HepG2 (cell line): ENCODE measurements around the gene CSK. TPM values are rescaled to one million over a fixed set of nuclear protein-coding genes. Genes with fewer than 3 reads are reported as not detected.

Source experiments
- GATAD1 ChIP-seq: IDR thresholded peaks from 2 replicates; pipeline ENCODE4 v1.6.1; 2016; ENCODE audit warnings: missing genetic modification reagents, missing compliant biosample characterization
- GATAD2A ChIP-seq: IDR thresholded peaks from 2 replicates; pipeline ENCODE4 v1.6.1; 2016
- GFI1 ChIP-seq: sonication (generic); formaldehyde crosslinking; IDR thresholded peaks from 2 replicates; pipeline ENCODE4 v1.5.0; 2020; ENCODE audit warnings: missing genetic modification reagents, mild to moderate bottlenecking, borderline replicate concordance
- KLF15 ChIP-seq: sonication (generic); formaldehyde crosslinking; IDR thresholded peaks from 2 replicates; pipeline ENCODE4 v1.8.1; 2023; ENCODE audit warnings: borderline replicate concordance, mild to moderate bottlenecking, inconsistent platforms, missing genetic modification reagents, mixed read lengths
- MAFG ChIP-seq: sonication (generic); formaldehyde crosslinking; IDR thresholded peaks from 2 replicates; pipeline ENCODE4 v1.5.1; 2020; ENCODE audit warnings: mild to moderate bottlenecking, missing genetic modification reagents
- SYNCRIP ChIP-seq: fragments of 200-400 bp; formaldehyde crosslinking; IDR thresholded peaks from 2 replicates; pipeline ENCODE4 v1.6.1; 2018; ENCODE audit warnings: mild to moderate bottlenecking, low read depth, low read length; ENCODE audit not compliant: insufficient read depth
- TEAD3 ChIP-seq: optimal IDR thresholded peaks from 2 replicates; pipeline ENCODE3; 2016; ENCODE audit warnings: borderline replicate concordance
- ZBTB1 ChIP-seq: sonication (generic); formaldehyde crosslinking; IDR thresholded peaks from 2 replicates; pipeline ENCODE4 v1.4.0; 2020; ENCODE audit warnings: missing genetic modification reagents, borderline replicate concordance
- ZNF619 ChIP-seq: sonication (generic); formaldehyde crosslinking; IDR thresholded peaks from 2 replicates; pipeline ENCODE4 v1.4.0; 2020; ENCODE audit warnings: mild to moderate bottlenecking, missing genetic modification reagents
- ZNF790 ChIP-seq: sonication (generic); formaldehyde crosslinking; IDR thresholded peaks from 2 replicates; pipeline ENCODE4 v1.8.0; 2022; ENCODE audit warnings: missing genetic modification reagents, mild to moderate bottlenecking, borderline replicate concordance
- ZNF891 ChIP-seq: sonication (generic); formaldehyde crosslinking; IDR thresholded peaks from 2 replicates; pipeline ENCODE4 v1.5.0; 2020; ENCODE audit warnings: mild to moderate bottlenecking, missing genetic modification reagents
- polyA plus RNA-seq, 8 experiments: library from polyadenylated mRNA; depleted of rRNA in 3 of 8; stranded (reverse) in 7 of 8; unstranded in 1 of 8; fragments of >200 nt; fragmentation: Illumina TruSeq in 4 of 8; extraction: Trizol in 4 of 8; gene quantifications; 2 replicates each; pipeline versions ENCODE4 v1.2.1 to v1.2.3, GENCODE V29; 2011 to 2016; ENCODE audit warnings: low read depth in 4 of 8, missing spikeins in 1 of 8, mixed read lengths in 1 of 8; ENCODE audit not compliant: insufficient read depth in 1 of 8
- total RNA-seq, 5 experiments: library from RNA; depleted of rRNA; stranded (reverse); fragments of >200 nt; fragmentation: Illumina TruSeq; extraction: Trizol; gene quantifications; 2 replicates each; pipeline ENCODE4 v1.2.3, GENCODE V29; 2016; ENCODE audit warnings: low read depth in 1 of 5
- TF ChIP-seq, protein P1 (sequence below): sonication (generic); formaldehyde crosslinking; IDR thresholded peaks from 2 replicates; pipeline ENCODE4 v1.4.0; 2020; ENCODE audit warnings: missing genetic modification reagents, borderline replicate concordance
- TF ChIP-seq, protein P2 (sequence below): sonication (generic); formaldehyde crosslinking; IDR thresholded peaks from 2 replicates; pipeline ENCODE4 v1.5.1; 2020; ENCODE audit warnings: missing genetic modification reagents, mild to moderate bottlenecking, borderline replicate concordance
- TF ChIP-seq, protein P3 (sequence below): IDR thresholded peaks from 2 replicates; pipeline ENCODE4 v1.6.1; 2016; ENCODE audit warnings: missing biosample characterization, missing genetic modification reagents, low read depth
- TF ChIP-seq, protein P4 (sequence below): IDR thresholded peaks from 2 replicates; pipeline ENCODE4 v1.6.1; 2016
- TF ChIP-seq, protein P5 (sequence below): sonication (generic); formaldehyde crosslinking; IDR thresholded peaks from 2 replicates; pipeline ENCODE4 v1.4.0; 2020; ENCODE audit warnings: mild to moderate bottlenecking, low read depth, missing genetic modification reagents
- TF ChIP-seq, protein P6 (sequence below): sonication (generic); formaldehyde crosslinking; IDR thresholded peaks from 2 replicates; pipeline ENCODE4 v1.8.0; 2022; ENCODE audit warnings: mild to moderate bottlenecking, missing genetic modification reagents

CSK gene
- total and polyA plus RNA-seq, 2 of the 13 experiments (the other 11 are each of a cell fraction or from before 2014, with no cell fraction given), result 12.5 to 21.3 TPM

DNA sequence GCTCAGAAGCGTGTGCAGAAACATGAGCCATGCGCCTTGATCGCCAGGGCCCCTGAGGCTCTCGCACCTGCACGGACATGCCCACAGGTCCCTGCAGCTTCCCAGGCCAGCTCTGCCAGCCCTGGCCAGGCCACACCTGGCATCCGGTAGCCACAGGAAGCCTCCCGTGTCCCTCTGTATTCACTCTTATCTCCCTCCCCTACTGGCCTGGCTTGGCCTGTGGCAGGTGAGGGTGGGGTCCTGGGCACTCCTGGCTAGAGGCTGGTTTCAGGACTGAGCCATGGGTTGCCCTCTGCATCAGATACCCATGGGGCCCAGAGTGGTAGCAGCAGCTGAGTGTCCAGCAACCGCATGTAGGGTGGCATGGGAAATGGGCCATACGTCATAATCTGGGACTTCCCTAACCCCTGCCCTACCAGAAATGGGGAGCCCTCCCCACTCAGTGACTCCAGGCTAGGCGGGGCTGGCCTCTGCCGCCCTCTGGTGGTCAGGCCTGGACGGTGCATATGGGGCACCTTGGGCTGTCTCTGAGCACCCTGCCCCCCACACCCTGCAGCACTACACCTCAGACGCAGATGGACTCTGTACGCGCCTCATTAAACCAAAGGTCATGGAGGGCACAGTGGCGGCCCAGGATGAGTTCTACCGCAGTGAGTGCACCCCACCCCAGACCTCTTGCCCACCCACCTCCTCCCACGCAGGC is 18.1 kb downstream of the CSK start (continued):
- TF ChIP-seq, protein P1, sequence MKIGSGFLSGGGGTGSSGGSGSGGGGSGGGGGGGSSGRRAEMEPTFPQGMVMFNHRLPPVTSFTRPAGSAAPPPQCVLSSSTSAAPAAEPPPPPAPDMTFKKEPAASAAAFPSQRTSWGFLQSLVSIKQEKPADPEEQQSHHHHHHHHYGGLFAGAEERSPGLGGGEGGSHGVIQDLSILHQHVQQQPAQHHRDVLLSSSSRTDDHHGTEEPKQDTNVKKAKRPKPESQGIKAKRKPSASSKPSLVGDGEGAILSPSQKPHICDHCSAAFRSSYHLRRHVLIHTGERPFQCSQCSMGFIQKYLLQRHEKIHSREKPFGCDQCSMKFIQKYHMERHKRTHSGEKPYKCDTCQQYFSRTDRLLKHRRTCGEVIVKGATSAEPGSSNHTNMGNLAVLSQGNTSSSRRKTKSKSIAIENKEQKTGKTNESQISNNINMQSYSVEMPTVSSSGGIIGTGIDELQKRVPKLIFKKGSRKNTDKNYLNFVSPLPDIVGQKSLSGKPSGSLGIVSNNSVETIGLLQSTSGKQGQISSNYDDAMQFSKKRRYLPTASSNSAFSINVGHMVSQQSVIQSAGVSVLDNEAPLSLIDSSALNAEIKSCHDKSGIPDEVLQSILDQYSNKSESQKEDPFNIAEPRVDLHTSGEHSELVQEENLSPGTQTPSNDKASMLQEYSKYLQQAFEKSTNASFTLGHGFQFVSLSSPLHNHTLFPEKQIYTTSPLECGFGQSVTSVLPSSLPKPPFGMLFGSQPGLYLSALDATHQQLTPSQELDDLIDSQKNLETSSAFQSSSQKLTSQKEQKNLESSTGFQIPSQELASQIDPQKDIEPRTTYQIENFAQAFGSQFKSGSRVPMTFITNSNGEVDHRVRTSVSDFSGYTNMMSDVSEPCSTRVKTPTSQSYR (CRISPR knock-in tag), result peak; percentile 87; the same call in 1 of the 2 replicates
- no peak for TF ChIP-seq ZNF891 (CRISPR knock-in tag)
- no peak for TF ChIP-seq ZNF790 (CRISPR knock-in tag)
- TF ChIP-seq, protein P2, sequence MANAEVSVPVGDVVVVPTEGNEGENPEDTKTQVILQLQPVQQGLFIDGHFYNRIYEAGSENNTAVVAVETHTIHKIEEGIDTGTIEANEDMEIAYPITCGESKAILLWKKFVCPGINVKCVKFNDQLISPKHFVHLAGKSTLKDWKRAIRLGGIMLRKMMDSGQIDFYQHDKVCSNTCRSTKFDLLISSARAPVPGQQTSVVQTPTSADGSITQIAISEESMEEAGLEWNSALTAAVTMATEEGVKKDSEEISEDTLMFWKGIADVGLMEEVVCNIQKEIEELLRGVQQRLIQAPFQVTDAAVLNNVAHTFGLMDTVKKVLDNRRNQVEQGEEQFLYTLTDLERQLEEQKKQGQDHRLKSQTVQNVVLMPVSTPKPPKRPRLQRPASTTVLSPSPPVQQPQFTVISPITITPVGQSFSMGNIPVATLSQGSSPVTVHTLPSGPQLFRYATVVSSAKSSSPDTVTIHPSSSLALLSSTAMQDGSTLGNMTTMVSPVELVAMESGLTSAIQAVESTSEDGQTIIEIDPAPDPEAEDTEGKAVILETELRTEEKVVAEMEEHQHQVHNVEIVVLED (CRISPR knock-in tag), result no peak
- TF ChIP-seq ZNF619 (CRISPR knock-in tag), result 0 out of 2 replicates have a peak, but pooled peaks have one; percentile 51
- peak; percentile 20 for TF ChIP-seq TEAD3
- TF ChIP-seq, protein P3, sequence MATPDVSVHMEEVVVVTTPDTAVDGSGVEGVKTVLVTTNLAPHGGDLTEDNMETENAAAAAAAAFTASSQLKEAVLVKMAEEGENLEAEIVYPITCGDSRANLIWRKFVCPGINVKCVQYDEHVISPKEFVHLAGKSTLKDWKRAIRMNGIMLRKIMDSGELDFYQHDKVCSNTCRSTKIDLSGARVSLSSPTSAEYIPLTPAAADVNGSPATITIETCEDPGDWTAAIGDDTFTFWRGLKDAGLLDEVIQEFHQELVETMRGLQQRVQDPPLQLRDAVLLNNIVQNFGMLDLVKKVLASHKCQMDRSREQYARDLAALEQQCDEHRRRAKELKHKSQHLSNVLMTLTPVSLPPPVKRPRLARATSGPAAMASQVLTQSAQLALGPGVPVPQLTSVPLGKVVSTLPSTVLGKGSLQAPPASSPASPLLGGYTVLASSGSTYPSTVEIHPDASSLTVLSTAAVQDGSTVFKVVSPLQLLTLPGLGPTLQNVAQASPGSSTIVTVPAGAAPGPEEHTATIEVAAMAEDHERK (CRISPR knock-in tag), result no peak
- no peak for TF ChIP-seq GATAD1 (CRISPR knock-in tag)
- no peak for TF ChIP-seq KLF15
- TF ChIP-seq, protein P4, sequence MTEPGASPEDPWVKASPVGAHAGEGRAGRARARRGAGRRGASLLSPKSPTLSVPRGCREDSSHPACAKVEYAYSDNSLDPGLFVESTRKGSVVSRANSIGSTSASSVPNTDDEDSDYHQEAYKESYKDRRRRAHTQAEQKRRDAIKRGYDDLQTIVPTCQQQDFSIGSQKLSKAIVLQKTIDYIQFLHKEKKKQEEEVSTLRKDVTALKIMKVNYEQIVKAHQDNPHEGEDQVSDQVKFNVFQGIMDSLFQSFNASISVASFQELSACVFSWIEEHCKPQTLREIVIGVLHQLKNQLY (CRISPR knock-in tag), result no peak
- 0 out of 2 replicates have a peak, but pooled peaks have one; percentile 13 for TF ChIP-seq GATAD2A
- TF ChIP-seq ZBTB1 (CRISPR knock-in tag), result no peak
- TF ChIP-seq, protein P5, sequence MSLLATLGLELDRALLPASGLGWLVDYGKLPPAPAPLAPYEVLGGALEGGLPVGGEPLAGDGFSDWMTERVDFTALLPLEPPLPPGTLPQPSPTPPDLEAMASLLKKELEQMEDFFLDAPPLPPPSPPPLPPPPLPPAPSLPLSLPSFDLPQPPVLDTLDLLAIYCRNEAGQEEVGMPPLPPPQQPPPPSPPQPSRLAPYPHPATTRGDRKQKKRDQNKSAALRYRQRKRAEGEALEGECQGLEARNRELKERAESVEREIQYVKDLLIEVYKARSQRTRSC (CRISPR knock-in tag), result no peak
- TF ChIP-seq SYNCRIP, result no peak
- no peak for TF ChIP-seq GFI1 (CRISPR knock-in tag)
- TF ChIP-seq, protein P6, sequence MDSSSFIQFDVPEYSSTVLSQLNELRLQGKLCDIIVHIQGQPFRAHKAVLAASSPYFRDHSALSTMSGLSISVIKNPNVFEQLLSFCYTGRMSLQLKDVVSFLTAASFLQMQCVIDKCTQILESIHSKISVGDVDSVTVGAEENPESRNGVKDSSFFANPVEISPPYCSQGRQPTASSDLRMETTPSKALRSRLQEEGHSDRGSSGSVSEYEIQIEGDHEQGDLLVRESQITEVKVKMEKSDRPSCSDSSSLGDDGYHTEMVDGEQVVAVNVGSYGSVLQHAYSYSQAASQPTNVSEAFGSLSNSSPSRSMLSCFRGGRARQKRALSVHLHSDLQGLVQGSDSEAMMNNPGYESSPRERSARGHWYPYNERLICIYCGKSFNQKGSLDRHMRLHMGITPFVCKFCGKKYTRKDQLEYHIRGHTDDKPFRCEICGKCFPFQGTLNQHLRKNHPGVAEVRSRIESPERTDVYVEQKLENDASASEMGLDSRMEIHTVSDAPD (CRISPR knock-in tag), result no peak
- no peak for TF ChIP-seq MAFG (CRISPR knock-in tag)
